GM18868 (cell line): Measurements from ENCODE around the gene SPARCL1.

Experiments used
- ATAC-seq: cut with Tn5 transposase; IDR thresholded peaks from one replicate; pipeline ENCODE4 v1.9.1; 2021; ENCODE audit warnings: mild to moderate bottlenecking, moderate library complexity; ENCODE audit not compliant: unreplicated experiment

Gene SPARCL1

GRCh38 chr4:87541956-87542709, 13.0 kb upstream of the SPARCL1 start:
- no peak for ATAC-seq

- no peak for ATAC-seq
Observed at GRCh38 chr4:87541521-87541920, 12.3 kb upstream of the SPARCL1 start.

GRCh38 chr4:87540146-87541058, 11.2 kb upstream of the SPARCL1 start:
- no peak for ATAC-seq

GRCh38 chr4:87532907-87533306, 3.7 kb upstream of the SPARCL1 start:
- ATAC-seq = no peak

- ATAC-seq = no peak
Observed at GRCh38 chr4:87532109-87532508, 2.9 kb upstream of the SPARCL1 start.

DNA sequence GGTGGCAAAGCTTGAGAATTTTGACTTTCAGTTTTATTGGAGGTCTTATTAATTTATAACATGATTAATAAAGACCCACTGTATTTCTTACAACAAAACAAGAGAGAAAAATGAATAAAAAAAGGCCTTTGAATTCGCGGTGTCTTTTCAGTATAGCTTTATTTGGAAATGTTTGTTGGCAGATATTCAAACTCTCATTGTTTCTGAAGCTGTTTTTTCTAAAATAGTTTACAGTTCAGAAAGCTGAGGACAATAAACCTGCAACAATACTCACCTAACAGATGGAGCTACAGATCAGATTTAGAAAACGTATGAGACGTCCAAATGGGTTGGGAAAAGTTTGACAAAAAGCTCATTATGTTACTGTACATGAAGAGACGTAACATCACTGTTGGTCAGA, 2.4 kb upstream of the SPARCL1 start:
- ATAC-seq = no peak

DNA sequence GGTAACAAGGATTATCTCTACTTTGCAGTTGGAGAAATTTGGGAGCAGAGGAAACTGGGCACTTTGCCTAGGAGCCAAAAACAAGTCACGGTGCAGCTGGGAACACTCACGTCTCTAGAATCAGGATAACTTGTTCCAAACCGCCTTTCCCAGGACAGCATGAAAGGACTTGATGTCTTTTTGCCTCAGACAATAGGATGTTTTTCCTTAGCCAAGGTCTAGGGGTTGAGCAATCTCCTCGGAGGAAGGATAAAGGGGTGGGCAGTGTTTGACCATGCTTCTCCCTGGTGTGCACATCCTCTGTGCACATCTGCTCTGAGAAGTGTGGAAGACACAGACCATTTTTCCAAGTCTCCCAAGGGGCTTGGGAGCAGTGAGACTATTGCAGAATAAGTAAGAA, 1.7 kb upstream of the SPARCL1 start:
- ATAC-seq = no peak

DNA sequence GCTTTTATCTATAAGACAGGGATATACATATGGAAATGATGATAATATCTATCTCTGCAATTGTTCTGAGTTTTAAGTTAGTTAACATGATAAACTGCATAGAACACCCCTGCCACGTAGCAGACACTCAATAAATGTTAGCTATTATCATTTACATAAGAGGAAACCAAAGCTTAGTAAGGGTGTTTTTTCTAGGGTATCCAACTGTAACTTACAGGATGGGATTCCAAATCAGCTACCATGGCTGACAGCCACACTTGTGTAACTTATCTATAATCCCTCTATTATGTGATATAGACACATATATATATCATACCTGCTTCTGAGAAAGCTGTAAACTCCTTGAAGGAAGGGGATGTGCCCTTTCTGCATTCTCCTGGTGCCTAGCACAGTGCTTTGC, 1.1 kb upstream of the SPARCL1 start:
- ATAC-seq = no peak

GRCh38 chr4:87527431-87528220, 1.6 kb downstream of the SPARCL1 start:
- no peak for ATAC-seq

DNA sequence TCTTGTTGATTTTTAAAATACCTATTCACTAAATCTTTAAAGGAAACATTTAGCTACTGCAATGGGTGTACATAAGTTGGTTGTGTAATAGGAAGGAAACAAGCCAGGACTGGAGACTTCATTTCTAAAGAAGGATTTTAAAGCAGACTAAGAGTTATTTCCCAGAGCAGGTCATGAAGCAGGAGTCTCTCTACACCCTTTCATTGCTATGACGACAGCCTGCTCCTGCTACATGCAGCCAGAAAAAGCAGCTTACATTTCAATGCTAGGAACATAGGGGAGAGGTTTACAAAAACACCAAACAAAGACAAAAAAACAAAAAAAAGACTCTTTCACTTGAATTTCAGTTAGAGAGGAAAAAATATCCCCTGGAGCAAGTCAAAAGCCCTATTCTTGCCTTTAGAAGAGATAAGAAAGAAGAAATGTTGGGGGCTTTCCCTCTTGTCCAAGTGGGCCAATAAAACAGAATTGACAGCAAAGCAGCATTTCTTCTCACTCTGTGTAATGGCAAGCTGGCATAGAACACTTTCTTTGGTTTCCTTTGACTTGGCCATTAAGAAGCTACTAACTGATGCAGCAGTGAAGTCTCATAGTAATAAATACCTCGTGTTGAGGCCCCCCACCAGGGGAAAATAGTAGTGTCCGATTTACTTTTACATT, 3.4 kb downstream of the SPARCL1 start:
- no peak for ATAC-seq

DNA sequence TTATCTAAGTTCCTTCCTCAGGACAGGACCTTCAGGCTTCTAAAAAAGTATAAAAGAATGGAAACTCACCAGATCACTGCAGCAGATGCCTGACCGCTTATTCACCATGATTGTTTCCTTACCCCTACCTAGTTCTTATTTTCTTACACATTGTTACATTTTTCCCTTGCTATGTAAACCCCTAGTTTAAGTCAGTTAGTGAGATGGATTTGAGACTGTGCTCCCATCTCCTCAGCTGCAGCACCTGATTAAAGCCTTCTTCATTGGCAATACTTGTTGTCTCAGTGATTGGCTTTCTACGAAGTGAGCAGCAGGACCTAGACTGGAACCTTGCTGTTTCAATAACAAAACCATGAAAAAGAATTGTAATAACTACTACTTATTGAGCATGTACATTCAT, 4.7 kb downstream of the SPARCL1 start:
- ATAC-seq = no peak

- no peak for ATAC-seq
Observed at GRCh38 chr4:87523307-87523706, 5.9 kb downstream of the SPARCL1 start.

- ATAC-seq = peak; percentile 97
Observed at GRCh38 chr4:87521757-87522374, 7.3 kb downstream of the SPARCL1 start.

DNA sequence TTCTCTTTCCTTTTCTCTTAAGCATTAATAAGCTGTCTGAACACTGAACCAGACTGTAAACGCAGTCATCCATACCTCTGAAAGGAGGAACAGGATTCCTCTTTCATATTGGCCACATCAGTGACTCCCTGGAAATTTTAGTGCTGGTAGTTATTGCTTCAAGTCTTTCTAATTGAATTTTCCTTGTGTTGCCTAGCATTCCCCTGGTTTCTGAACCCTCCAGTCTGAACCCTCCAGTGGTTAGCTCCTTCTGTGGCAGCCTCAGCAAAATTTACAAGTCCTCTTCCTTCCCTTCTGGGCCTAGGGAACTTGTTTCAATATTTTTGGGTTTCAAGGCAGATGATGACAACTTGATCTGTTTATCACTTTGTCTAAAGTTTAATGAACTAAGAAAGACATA, 7.9 kb downstream of the SPARCL1 start:
- no peak for ATAC-seq

DNA sequence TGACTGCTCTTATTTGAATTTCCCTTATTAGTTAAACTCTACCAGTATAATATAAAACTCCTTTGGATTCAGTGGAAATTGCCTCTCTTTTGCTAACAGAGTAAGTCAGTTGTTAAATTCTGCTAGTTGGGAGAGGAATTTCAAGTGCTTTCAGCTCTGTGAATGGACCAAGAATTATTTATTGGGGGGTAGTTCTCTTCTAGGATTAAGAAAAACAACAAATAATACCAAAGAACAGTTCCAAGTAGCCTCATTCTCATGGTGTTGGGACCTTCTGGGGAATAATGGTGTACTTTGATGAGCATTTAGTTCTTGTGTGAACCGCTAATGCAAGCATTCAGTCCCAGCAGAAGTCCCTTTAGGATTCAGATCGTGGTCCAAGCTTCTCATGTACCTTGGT, 11.6 kb downstream of the SPARCL1 start:
- ATAC-seq = no peak

DNA sequence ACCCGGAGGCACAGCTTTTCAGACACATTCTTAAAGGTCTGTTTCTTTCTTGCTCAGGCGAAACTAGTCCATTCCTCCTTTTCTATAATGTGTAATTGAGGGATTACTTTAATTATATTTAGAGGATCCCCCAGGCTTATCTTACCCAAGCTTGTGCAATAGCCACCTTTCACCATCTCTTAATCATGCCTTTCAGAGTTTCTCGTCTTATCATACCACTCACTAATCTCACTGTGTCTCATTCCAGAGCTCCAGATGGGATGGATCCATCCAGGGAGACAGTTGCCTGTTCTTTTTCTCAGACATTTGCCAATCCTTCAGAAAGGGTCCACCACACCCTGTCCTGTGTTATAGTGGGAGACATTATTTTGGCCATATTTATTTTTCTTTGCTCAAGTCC, 12.5 kb downstream of the SPARCL1 start:
- no peak for ATAC-seq

GRCh38 chr4:87512400-87512799, 16.8 kb downstream of the SPARCL1 start:
- no peak for ATAC-seq

DNA sequence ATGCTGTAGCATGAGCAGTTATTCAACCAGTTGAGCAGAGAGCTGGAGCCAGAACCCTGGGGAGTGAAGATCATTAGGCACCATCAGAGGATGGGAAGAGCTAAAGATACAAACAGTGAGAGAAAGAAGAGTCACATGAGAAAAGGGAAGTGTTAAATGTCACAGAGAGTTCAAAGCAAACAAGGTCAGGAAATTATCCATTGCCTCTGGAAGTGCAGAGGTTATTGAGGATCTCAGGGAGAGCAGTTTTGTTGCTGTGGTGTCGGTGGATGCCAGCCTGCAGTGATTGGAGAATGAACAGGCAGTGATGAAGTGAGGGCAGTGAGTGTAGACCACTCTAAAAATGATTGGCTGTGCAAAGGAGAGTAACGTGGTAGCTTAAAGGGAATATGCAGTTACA, 17.7 kb downstream of the SPARCL1 start:
- no peak for ATAC-seq

DNA sequence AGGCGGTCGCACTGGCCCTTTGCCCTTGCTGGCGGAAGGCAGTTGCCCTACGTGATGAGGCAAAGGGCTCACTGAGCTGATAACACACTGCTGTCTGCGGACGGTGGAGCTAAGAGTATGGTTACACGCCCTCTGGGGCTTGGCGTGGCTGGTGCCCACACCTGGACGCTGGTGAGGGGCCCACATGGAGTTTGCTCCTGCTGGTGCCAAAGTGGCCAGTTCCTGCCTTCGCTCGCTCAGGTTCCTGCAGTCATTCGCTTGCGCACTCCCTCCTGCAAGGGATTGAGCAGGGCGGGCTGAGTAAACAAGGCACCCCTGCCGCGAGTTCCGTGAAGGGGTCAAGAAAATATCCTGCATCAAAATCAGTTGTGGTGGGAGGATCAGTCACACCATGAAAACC, 18.4 kb downstream of the SPARCL1 start:
- ATAC-seq = no peak

DNA sequence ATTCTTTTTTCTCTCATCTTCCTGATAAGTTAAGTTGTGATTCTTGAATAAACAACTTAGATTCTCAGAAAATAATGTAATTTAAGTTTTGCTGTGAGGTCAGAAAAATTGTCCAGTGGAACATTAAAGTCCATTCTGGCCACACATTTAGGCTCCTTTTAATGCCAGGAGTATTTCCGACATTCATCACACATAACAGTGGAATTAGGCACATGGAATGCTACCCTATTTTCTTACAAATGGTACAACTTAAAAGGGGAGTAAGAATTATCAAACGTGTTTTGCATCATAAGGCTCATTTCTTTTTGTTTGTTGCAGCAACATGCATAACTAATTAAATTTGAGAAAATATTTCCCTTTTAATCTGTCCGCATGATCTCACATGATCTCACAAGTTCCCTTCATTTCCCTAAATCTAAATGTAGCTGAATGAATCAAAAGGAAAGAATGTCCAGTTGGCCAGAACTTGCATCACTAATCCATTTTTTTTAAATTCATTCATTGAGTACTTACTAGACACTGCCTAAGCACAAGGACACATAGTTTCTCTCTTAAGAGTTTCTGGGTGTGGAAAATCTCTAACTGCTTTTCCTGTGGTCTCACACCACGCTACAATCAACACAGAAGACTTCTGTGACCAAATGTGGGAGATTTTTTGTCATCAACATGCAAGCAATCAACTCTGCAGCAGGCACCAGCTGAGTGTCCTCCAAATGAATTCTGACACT, 22.0 kb downstream of the SPARCL1 start:
- ATAC-seq = no peak
